ENCODE data around the gene NGEF. TPM values are rescaled to one million over a fixed set of nuclear protein-coding genes. Genes with fewer than 3 reads are reported as not detected.

NGEF gene
- total RNA-seq, 1 donor, result 17.4 TPM

- H3K4me3 ChIP-seq (ENCODE audit: low read depth, low read length), result no peak overlapping the region
- no peak for DNase-seq (ENCODE audit: low read depth)
- no peak for TF ChIP-seq CTCF (IDR thresholded peaks at IDR 0.05; ENCODE audit: insufficient read depth, low read length)
Measured at GRCh38 chr2:232959139-232959538, 53.9 kb downstream of the NGEF start.

DNA sequence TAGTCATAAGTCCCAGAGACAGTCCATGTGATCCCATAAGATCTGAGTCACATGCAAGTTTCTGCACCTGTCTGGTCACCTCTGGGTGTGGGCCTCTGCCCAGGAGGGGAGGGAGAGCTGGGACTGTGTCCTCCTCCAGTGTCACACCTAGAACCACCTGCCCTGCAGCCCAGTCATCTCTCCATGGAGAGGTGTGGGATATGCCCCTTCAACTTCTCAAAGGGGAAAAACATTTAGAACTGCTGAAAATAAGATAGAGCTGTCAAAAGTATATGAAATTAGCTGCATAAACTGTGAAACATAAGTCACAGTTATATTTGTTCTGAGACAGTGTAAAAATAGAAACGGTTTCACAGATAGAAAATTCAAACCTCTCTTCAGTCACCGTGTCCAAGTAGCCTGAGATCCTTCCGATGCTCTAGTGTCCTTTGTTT lies 55.4 kb downstream of the NGEF start:
- no peak for DNase-seq (ENCODE audit: low read depth)
- TF ChIP-seq CTCF (IDR thresholded peaks at IDR 0.05; ENCODE audit: insufficient read depth, low read length), result no peak
- H3K4me3 ChIP-seq (ENCODE audit: low read depth, low read length), result no peak overlapping the region

- TF ChIP-seq CTCF (IDR thresholded peaks at IDR 0.05; ENCODE audit: insufficient read depth, low read length), result no peak
- H3K4me3 ChIP-seq (ENCODE audit: low read depth, low read length), result no peak overlapping the region
- DNase-seq (ENCODE audit: low read depth), result no peak
Measured at GRCh38 chr2:232955856-232956255, 57.2 kb downstream of the NGEF start.

- no peak for TF ChIP-seq CTCF (IDR thresholded peaks at IDR 0.05; ENCODE audit: insufficient read depth, low read length)
- no peak for DNase-seq (ENCODE audit: low read depth)
- H3K4me3 ChIP-seq (ENCODE audit: low read depth, low read length), result no peak overlapping the region
Measured at GRCh38 chr2:232954691-232955090, 58.4 kb downstream of the NGEF start.

- TF ChIP-seq CTCF (IDR thresholded peaks at IDR 0.05; ENCODE audit: insufficient read depth, low read length), result no peak
- DNase-seq (ENCODE audit: low read depth), result peak; percentile 27
- no peak overlapping the region for H3K4me3 ChIP-seq (ENCODE audit: low read depth, low read length)
Measured at GRCh38 chr2:232951891-232952290, 61.2 kb downstream of the NGEF start.

DNA sequence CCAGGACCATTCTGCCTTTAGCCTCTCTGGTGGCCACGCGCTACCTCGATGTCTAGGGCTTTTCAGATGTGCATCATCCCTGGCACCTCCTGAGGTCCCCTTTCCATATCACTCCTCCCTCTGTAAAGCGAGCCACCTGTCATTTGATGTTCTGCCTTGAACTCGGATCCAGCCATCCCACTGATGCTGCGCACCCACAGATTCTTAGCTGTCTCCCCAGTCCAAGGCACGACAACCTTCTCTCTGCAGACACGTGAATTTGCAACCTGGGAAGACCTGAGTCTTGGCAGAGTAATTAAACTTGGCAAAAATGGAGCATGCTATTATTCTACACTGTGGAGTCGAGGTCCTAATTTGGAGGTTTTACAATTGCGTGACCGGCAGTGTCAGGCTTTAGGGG lies 61.9 kb downstream of the NGEF start:
- no peak for TF ChIP-seq CTCF (IDR thresholded peaks at IDR 0.05; ENCODE audit: insufficient read depth, low read length)
- no peak for DNase-seq (ENCODE audit: low read depth)
- no peak overlapping the region for H3K4me3 ChIP-seq (ENCODE audit: low read depth, low read length)

- no peak for TF ChIP-seq CTCF (IDR thresholded peaks at IDR 0.05; ENCODE audit: insufficient read depth, low read length)
- DNase-seq (ENCODE audit: low read depth), result no peak
- H3K4me3 ChIP-seq (ENCODE audit: low read depth, low read length), result no peak overlapping the region
Measured at GRCh38 chr2:232950751-232951150, 62.3 kb downstream of the NGEF start.
